Parathyroid adenoma (tissue), 2 donors: ENCODE measurements around the gene PTPN7.

Source experiments
- H2AFZ ChIP-seq: fragments of 300-600 bp; sonication (generic); one replicate; pipeline ENCODE4 v1.7.0; 2017; ENCODE audit warnings: antibody characterized with exemption, mild to moderate bottlenecking
- H3K27ac ChIP-seq: fragments of 300-600 bp; sonication (generic); one replicate; pipeline ENCODE4 v1.7.0; 2017
- H3K27me3 ChIP-seq: fragments of 300-600 bp; sonication (generic); one replicate; pipeline ENCODE4 v1.7.0; 2017; ENCODE audit warnings: low read length; ENCODE audit not compliant: control insufficient read depth, insufficient read depth
- H3K36me3 ChIP-seq: fragments of 300-600 bp; sonication (generic); one replicate; pipeline ENCODE4 v1.7.0; 2017; ENCODE audit warnings: low read length; ENCODE audit not compliant: control insufficient read depth, insufficient read depth
- H3K4me1 ChIP-seq: fragments of 300-600 bp; sonication (generic); one replicate; pipeline ENCODE4 v1.7.0; 2017; ENCODE audit warnings: control low read depth
- H3K4me2 ChIP-seq: fragments of 300-600 bp; sonication (generic); one replicate; pipeline ENCODE4 v1.7.0; 2017; ENCODE audit warnings: low read length
- H3K4me3 ChIP-seq: fragments of 300-600 bp; sonication (generic); one replicate; pipeline ENCODE4 v1.7.0; 2017; ENCODE audit warnings: low read depth, low read length
- H3K79me2 ChIP-seq: fragments of 300-600 bp; sonication (generic); one replicate; pipeline ENCODE4 v1.7.0; 2017; ENCODE audit warnings: control low read depth
- H3K9ac ChIP-seq: fragments of 300-600 bp; sonication (generic); one replicate; pipeline ENCODE4 v1.7.0; 2017; ENCODE audit warnings: mild to moderate bottlenecking
- H3K9me3 ChIP-seq: fragments of 300-600 bp; sonication (generic); one replicate; pipeline ENCODE4 v1.7.0; 2017; ENCODE audit warnings: low read length; ENCODE audit not compliant: control insufficient read depth
- TF ChIP-seq, protein P1 (sequence below): fragments of 300-600 bp; sonication (generic); IDR thresholded peaks from one replicate; pipeline ENCODE4 v1.7.0; 2017; ENCODE audit warnings: antibody characterized with exemption, mild to moderate bottlenecking
- donor health status: primary hyperparathyroidism.

The PTPN7 gene

DNA sequence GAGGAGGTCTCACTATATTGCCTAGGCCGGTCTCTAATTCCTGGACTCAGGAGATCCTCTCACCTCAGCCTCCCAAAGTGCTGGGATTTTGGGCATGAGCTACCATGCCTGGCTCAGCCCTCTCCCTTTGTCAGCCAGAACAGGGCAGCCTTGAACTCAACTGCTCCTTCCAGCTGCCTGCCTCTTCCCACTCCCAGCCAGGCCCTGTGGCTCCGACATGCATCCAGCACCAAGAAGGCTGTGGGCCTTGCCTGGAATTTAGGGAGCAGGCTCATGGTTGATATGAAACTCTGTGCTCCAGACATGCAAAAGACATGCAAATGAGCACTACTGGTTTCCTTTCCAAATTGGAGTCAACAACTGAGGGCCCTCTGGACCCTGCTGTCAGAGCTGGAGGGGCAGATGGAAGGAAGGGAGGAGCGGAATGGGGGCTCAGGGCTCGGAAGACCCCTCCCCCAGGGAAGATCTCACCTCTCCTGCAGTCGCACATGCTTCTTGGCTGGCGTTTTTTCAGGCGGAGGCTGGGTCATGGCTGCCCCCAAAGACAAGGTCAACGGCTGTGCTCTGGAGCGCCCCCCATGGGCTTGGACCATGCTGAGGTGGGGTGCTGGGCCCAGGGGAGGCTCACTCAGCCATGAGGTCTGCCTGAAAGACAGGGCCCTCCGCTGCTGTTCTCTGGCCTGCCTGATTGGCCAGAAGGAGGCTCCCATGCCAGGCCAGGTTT lies 1.4 kb downstream of the PTPN7 start:
- Histone ChIP-seq H3K36me3 (no peaks in the 10 kb centered on the region), H3K79me2 (no peaks in the 10 kb centered on the region), H3K27ac (no peak overlapping the region), H3K27me3 (no peaks in the 10 kb centered on the region), H3K9me3 (no peaks in the 10 kb centered on the region), H3K9ac (no peak overlapping the region), H3K4me3 (no peak overlapping the region), H2AFZ (no peak overlapping the region), H3K4me1 (peaks cover 12% of the 10 kb centered on the region), H3K4me2 (no peak overlapping the region)
- TF ChIP-seq, protein P1, sequence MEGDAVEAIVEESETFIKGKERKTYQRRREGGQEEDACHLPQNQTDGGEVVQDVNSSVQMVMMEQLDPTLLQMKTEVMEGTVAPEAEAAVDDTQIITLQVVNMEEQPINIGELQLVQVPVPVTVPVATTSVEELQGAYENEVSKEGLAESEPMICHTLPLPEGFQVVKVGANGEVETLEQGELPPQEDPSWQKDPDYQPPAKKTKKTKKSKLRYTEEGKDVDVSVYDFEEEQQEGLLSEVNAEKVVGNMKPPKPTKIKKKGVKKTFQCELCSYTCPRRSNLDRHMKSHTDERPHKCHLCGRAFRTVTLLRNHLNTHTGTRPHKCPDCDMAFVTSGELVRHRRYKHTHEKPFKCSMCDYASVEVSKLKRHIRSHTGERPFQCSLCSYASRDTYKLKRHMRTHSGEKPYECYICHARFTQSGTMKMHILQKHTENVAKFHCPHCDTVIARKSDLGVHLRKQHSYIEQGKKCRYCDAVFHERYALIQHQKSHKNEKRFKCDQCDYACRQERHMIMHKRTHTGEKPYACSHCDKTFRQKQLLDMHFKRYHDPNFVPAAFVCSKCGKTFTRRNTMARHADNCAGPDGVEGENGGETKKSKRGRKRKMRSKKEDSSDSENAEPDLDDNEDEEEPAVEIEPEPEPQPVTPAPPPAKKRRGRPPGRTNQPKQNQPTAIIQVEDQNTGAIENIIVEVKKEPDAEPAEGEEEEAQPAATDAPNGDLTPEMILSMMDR: no peak

DNA sequence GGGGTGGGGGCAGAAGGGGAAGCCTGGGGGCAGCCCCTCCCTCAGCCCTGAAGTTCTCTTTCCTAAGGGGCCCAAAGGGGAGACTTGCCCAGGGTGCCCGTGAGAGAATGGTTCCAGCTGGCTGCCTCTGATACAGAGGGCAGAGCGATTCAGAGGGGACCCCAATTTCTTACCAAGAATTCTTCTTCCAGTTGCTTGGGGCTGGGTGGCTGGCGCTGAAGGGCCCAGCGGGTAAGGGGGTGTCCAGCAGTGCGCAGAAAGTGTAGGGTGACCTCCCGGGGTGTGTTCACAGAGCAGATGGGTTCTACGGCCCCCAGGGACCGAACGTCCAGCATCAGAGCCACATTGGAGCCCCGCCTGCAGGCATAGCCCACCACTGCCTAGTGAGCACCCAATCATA lies 2.5 kb downstream of the PTPN7 start:
- Histone ChIP-seq H3K79me2 (no peaks in the 10 kb centered on the region), H2AFZ (no peak overlapping the region), H3K4me1 (peaks cover 12% of the 10 kb centered on the region), H3K4me2 (no peak overlapping the region), H3K9ac (no peak overlapping the region), H3K9me3 (no peaks in the 10 kb centered on the region), H3K27ac (no peak overlapping the region), H3K4me3 (no peak overlapping the region), H3K36me3 (no peaks in the 10 kb centered on the region), H3K27me3 (no peaks in the 10 kb centered on the region)
- TF ChIP-seq, protein P1: no peak

DNA sequence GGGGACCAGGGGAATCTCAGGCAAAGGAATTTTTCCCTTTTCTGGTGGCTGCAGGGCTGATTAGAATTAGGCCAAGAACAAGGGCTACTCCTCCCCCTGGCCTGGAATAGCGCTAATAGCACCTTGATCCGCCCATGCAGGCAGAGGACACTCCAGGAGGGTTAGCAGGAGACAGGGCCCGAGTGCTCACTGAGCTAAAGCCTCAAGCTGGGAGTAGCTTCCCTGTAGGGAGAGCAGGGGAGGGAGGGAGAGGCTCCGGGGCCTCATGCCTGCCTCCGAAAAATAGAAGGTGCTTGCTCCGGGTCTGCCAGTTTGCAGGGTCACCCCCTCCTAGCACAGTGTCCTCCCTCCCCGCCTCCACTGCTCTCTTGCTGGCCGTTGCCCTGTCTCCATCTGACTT lies 3.8 kb downstream of the PTPN7 start:
- Histone ChIP-seq H3K4me2 (no peak overlapping the region), H3K9me3 (no peaks in the 10 kb centered on the region), H3K36me3 (no peaks in the 10 kb centered on the region), H3K27me3 (no peaks in the 10 kb centered on the region), H3K4me3 (no peak overlapping the region), H3K27ac (no peak overlapping the region), H2AFZ (no peak overlapping the region), H3K79me2 (no peaks in the 10 kb centered on the region), H3K4me1 (peaks cover 9% of the 10 kb centered on the region), H3K9ac (no peak overlapping the region)
- TF ChIP-seq, protein P1: no peak

DNA sequence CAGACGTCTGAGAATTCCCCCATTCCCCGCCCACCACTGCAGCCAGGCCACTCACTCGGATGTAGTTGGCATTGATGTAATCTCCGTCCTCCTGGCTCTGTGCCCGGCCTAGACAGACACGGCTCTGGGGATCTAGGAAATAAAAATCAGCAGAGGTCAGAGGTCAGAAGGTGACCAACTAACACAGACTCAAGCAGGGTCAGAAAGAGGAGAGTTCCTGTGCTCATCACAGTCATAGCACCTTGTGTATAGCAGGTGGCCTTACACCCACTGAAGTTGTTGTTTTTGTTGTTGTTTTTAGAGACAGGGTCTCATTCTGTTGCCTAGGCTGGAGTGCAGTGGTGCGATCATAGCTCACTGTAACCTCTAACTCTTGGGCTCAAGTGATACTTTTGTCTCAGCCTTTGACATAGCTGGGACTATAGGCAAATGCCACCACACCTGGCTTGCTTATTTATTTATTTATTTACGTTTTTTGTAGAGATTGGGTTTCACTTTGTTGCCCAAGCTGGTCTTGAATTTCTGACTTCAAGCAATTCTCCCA lies 4.9 kb downstream of the PTPN7 start:
- Histone ChIP-seq H2AFZ (peak overlapping the region; percentile 58), H3K4me2 (no peak overlapping the region), H3K27ac (peak overlapping the region; percentile 71), H3K4me1 (peaks cover 9% of the 10 kb centered on the region), H3K9me3 (no peaks in the 10 kb centered on the region), H3K79me2 (no peaks in the 10 kb centered on the region), H3K27me3 (no peaks in the 10 kb centered on the region), H3K36me3 (no peaks in the 10 kb centered on the region), H3K9ac (no peak overlapping the region), H3K4me3 (no peak overlapping the region)
- TF ChIP-seq, protein P1: no peak
